ENCODE measurements around the gene SELPLG. TPM values are rescaled to one million over a fixed set of nuclear protein-coding genes. Genes with fewer than 3 reads are reported as not detected.

The SELPLG gene
- total RNA-seq, 2 donors from 2014 or later = 2.6 to 5.3 TPM

DNA sequence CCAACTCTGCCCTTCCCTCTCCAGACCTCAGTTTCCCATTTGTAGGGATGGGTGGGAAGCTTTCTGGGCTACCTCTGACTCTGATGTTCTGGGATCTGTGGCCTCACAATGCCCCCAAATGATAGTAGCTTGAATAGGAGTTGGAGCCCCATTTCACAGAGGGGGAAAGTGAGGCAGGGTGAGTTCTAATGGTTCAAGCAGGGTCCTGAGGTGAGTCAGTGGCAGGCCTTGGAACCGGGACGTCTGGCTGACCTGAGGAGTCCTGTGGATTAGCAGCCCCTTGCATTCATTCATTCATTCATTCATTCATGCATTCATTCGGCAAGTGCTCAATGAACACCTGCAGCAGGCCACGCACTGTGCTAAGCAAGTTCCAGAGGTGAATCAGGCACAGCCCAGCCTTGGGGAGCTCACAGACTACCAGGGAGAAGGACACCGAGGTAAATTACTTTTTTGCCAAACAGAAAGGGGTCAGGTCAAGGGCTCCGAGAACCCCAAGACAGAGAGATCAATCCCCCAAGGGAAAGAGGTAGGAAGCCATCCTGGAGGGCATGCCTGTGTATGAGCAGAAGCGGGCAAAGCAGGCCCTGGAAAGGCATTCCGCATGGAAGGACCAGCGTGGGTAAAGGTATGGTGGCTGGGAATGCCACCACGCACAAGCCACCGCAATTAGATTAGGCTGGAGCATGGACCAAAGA, 35.0 kb downstream of the SELPLG start:
- Histone ChIP-seq H3K27ac (no peak overlapping the region), H3K36me3 (no peaks in the 10 kb centered on the region)

DNA sequence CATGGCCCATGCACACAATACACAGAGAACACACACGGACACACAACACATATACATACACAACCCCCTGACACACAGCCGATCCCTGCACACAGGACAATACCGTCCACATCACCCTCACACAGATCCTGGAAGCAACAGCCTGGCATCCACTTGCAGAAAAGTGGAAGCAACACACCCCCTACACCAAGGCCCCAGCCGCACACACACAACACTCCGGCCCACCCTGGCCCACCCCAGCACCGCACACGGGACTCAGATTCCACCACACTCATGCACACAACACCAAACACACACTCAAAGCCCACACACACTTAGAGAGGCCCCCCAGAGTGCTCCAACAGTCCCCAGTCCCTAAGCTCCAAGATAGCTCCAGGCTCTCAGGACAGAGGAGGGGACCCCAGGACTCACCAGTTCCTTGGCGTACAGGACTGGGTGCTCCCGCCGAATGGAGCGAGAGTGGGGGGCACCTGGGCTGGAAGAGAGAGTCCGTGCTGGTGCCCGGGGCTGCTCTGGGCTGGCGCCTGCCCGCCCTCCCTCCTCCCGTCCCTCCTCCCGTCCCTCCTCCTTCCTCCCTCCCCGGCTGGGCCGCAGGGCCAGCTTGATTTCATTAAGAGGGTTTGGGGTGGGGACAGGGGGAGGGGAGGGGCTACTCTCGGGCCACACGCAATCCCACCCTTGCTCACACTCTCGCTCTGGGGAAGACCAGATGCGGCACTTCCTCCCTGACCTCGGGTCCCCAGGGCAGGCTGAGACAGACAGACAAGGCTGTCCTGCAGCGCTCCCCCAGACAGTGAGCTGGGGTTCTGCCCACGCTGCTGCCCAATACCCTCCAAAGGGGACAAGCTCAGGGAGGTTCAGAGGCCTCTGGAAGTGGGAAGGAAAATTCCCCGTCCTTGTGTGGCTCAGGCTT, 35.9 kb downstream of the SELPLG start, which contains the start of gene TMEM119:
Gene TMEM119 (minus strand): TSS at position 526 of the 913 bp plus-strand sequence. CDS start 5,701 bp downstream, outside the sequence.
- intact Hi-C loops (cut with DNase I) = no loop called here
- no peak for DNase-seq (ENCODE audit: low spot score)
- peak within 1 kb of the TSS in 1 of 2 donors; percentile 5 for H3K27ac ChIP-seq
- H3K4me3 ChIP-seq = peak within 1 kb of the TSS in 1 of 2 donors; percentile 3
- WGBS = 33% methylated on average over 20 of the region's 27 CpGs
- no peaks in the 10 kb centered on the region for H3K36me3 ChIP-seq
- no peaks in the 10 kb centered on the region for H3K4me1 ChIP-seq (replicated peaks)
- no peaks in the 10 kb centered on the region for H3K9me3 ChIP-seq
- TF ChIP-seq, protein P1, sequence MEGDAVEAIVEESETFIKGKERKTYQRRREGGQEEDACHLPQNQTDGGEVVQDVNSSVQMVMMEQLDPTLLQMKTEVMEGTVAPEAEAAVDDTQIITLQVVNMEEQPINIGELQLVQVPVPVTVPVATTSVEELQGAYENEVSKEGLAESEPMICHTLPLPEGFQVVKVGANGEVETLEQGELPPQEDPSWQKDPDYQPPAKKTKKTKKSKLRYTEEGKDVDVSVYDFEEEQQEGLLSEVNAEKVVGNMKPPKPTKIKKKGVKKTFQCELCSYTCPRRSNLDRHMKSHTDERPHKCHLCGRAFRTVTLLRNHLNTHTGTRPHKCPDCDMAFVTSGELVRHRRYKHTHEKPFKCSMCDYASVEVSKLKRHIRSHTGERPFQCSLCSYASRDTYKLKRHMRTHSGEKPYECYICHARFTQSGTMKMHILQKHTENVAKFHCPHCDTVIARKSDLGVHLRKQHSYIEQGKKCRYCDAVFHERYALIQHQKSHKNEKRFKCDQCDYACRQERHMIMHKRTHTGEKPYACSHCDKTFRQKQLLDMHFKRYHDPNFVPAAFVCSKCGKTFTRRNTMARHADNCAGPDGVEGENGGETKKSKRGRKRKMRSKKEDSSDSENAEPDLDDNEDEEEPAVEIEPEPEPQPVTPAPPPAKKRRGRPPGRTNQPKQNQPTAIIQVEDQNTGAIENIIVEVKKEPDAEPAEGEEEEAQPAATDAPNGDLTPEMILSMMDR (IDR thresholded peaks at IDR 0.05) = no peak
- TF ChIP-seq POLR2AphosphoS5 (IDR thresholded peaks at IDR 0.05) (no peak), POLR2A (IDR thresholded peaks at IDR 0.05) (no peak)
- no peaks in the 10 kb centered on the region for H3K27me3 ChIP-seq (replicated peaks; ENCODE audit: insufficient read depth)

More for the DNA sequence above, 35.0 kb downstream of the SELPLG start:
- 91% methylated on average over 11 of the region's 11 CpGs for WGBS
- Histone ChIP-seq H3K9me3 (no peaks in the 10 kb centered on the region), H3K27me3 (replicated peaks; ENCODE audit: insufficient read depth) (no peaks in the 10 kb centered on the region), H3K4me1 (replicated peaks) (no peaks in the 10 kb centered on the region), H3K4me3 (no peak overlapping the region)
- no peak for TF ChIP-seq POLR2AphosphoS5 (IDR thresholded peaks at IDR 0.05)
- TF ChIP-seq, protein P1 (IDR thresholded peaks at IDR 0.05) = no peak
- TF ChIP-seq POLR2A (IDR thresholded peaks at IDR 0.05) = no peak
- intact Hi-C loops (cut with DNase I) = no loop called here
- DNase-seq (ENCODE audit: low spot score) = no peak

DNA sequence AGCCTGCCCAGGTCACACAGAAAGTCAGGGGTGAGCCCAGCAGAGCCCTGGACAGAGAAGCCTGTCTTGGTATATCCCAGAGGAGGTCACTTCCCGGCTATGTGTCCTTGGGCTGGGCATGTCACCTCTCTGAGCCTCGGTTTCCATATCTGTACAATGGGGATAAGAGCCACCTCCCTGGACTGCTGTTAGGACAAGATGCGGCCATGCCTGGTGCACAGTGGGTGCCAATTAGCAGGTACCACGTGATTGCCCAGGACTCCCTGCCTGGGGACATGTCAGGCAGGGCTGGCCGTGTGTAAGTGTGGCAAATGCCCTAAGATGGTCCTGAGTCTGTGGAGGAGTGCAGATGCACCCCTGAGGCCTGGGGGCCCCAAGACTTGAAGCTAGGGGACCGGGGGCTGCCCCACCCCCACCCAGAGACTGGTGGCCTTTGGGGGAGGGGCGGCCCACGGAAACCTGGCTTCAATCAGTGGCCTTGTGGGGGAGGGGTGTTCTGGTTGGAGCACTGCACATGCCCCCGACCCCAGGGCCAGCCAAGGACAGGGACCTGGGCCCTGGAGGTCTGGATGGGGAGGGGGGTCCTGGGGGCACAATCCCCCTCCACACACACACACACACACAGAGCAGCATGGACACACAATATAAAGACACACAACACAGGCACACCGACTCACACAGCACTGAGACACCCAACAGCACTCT, 36.7 kb downstream of the SELPLG start:
- DNase-seq (ENCODE audit: low spot score) = no peak
- 47% methylated on average over 9 of the region's 10 CpGs for WGBS
- Histone ChIP-seq H3K36me3 (no peaks in the 10 kb centered on the region), H3K9me3 (no peaks in the 10 kb centered on the region), H3K27me3 (replicated peaks; ENCODE audit: insufficient read depth) (no peaks in the 10 kb centered on the region), H3K27ac (no peak overlapping the region), H3K4me3 (peak overlapping the region in 1 of 2 donors; percentile 3), H3K4me1 (replicated peaks) (no peaks in the 10 kb centered on the region)
- intact Hi-C loops (cut with DNase I) = no loop called here
- TF ChIP-seq, protein P1 (IDR thresholded peaks at IDR 0.05) = no peak
- TF ChIP-seq POLR2A (IDR thresholded peaks at IDR 0.05) (no peak), POLR2AphosphoS5 (IDR thresholded peaks at IDR 0.05) (no peak)

DNA sequence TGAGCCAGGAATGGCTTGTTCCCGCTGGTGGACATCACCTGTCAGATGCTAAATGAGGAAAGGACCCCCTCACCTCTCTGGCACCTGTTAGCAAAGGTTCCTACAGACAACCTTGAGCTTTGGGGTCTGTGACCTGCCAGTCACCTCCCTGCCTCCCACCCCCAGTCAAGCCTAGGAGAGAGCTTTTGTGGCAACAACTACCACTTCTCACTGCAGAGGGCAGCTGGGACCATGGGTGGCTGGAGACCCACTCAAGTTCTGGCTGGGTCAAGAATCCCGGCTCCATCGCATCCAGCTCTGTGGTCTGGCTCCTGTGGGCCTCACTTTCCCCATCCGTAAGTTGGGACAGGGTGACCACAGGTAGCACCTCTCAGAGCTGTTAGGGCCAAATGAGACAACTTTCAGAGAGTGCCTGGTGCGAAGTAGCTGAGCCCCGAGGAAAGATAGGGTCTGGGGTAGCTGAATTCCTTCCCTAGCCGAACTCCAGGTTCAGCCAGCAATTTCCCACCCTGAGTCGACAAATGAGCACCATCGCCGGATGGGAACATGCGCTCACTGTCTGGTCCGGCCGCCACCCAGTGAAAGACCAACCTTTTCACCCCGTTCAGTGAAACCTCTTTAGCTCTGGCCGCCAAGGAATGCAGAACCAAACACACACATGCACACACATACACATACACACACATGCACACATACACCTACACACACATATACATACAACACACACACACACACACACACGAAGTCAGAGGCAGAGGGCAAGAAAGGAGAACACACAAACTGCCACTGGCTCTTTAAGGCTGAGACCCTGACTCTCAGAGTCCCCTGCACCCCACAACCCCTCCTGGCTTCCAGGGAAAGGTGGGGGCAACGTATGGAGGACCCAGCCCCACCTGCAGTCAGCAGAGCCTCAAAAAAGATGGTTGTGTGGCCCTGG, 37.7 kb downstream of the SELPLG start:
- Histone ChIP-seq H3K27ac (no peak overlapping the region), H3K27me3 (replicated peaks; ENCODE audit: insufficient read depth) (no peaks in the 10 kb centered on the region), H3K9me3 (no peaks in the 10 kb centered on the region), H3K36me3 (no peaks in the 10 kb centered on the region), H3K4me1 (replicated peaks) (no peaks in the 10 kb centered on the region), H3K4me3 (no peak overlapping the region)
- TF ChIP-seq, protein P1 (IDR thresholded peaks at IDR 0.05) = no peak
- TF ChIP-seq POLR2A (IDR thresholded peaks at IDR 0.05) (no peak), POLR2AphosphoS5 (IDR thresholded peaks at IDR 0.05) (no peak)
- intact Hi-C loops (cut with DNase I) = no loop called here
- 69% methylated on average over 17 of the region's 17 CpGs for WGBS
- no peak for DNase-seq (ENCODE audit: low spot score)

Measured in prostate gland (tissue), 2 donors.